ENCODE results near the gene KRT74. TPM values are rescaled to one million over a fixed set of nuclear protein-coding genes. Genes with fewer than 3 reads are reported as not detected.

Gene KRT74
- total and polyA plus RNA-seq, 9 of the 15 experiments (the other 6 are each of a cell fraction or from before 2014, with no cell fraction given), result not detected

GRCh38 chr12:52527121-52527800 lies 46.4 kb downstream of the KRT74 start:
- ATAC-seq (no peak), FAIRE-seq (no peak), DNase-seq (ENCODE audit: extremely low read depth in 1 of 4, low spot score in 3 of 4) (no peak)
- H3K4me3 ChIP-seq, result no peak overlapping the region
- no peak overlapping the region for H3K4me2 ChIP-seq (ENCODE audit: insufficient read depth, low read length)
- 0% methylated on average over 4 of the region's 4 CpGs for WGBS (ENCODE audit: insufficient coverage, low coverage, missing lambda C conversion rate)
- no peak overlapping the region for H3K27ac ChIP-seq (ENCODE audit: extremely low read depth, low read depth, low read length)
- no TSS peak for BruUV-seq (replicated peaks)
- in situ Hi-C loops (cut with MboI) (no loop called here), intact Hi-C loops (cut with micrococcal nuclease) (no loop called here)
- H3K27me3 ChIP-seq (ENCODE audit: control insufficient read depth in 2 of 2, insufficient read depth in 2 of 2, low read length in 2 of 2), result peaks cover 5 to 51% of the 10 kb centered on the region in 2 experiments; a peak in 4 of 5 replicates
- ChIA-PET POLR2A (no interaction called here), CTCF (ENCODE audit: low intra/inter-chr PET ratio) (no interaction called here)
- H3K36me3 ChIP-seq (ENCODE audit: control insufficient read depth, insufficient read depth, low read length), result no peaks in the 10 kb centered on the region
- TF ChIP-seq CBFB (CRISPR knock-in tag; IDR thresholded peaks at IDR 0.05), result no peak
- no peak for TF ChIP-seq TAF1 (IDR thresholded peaks at IDR 0.05; ENCODE audit: control insufficient read depth, extremely low read depth, insufficient read depth, low read length, severe bottlenecking)
- TF ChIP-seq TAL1 (IDR thresholded peaks at IDR 0.05), result no peak
- H3K9me1 ChIP-seq (ENCODE audit: control insufficient read depth, insufficient read depth, low read length), result no peaks in the 10 kb centered on the region
- no peaks in the 10 kb centered on the region for H3K4me1 ChIP-seq (replicated peaks in 1 of 2; ENCODE audit: control insufficient read depth in 2 of 2, insufficient read depth in 2 of 2, low read length in 2 of 2)
- no peak overlapping the region for H2AFZ ChIP-seq (ENCODE audit: low read depth, low read length)
- no peaks in the 10 kb centered on the region for H3K79me2 ChIP-seq (ENCODE audit: control insufficient read depth, insufficient read depth, low read length)
- no peak overlapping the region for H3K9ac ChIP-seq (ENCODE audit: insufficient read depth in 1 of 2, low read depth in 2 of 2, low read length in 2 of 2)
- no peaks in the 10 kb centered on the region for H3K9me3 ChIP-seq (replicated peaks; ENCODE audit: control insufficient read depth, insufficient read depth, low read depth, low read length)
- peaks cover 5% of the 10 kb centered on the region; the same call in 1 of the 2 replicates for H4K20me1 ChIP-seq (replicated peaks; ENCODE audit: control insufficient read depth, insufficient read depth, low read length)

- Histone ChIP-seq H3K79me2 (ENCODE audit: control insufficient read depth, insufficient read depth, low read length) (no peaks in the 10 kb centered on the region), H3K4me3 (no peak overlapping the region), H3K9me1 (ENCODE audit: control insufficient read depth, insufficient read depth, low read length) (no peaks in the 10 kb centered on the region), H3K9me3 (replicated peaks; ENCODE audit: control insufficient read depth, insufficient read depth, low read depth, low read length) (no peaks in the 10 kb centered on the region), H3K4me2 (ENCODE audit: insufficient read depth, low read length) (no peak overlapping the region), H3K27ac (ENCODE audit: extremely low read depth, low read depth, low read length) (no peak overlapping the region), H3K9ac (ENCODE audit: insufficient read depth in 1 of 2, low read depth in 2 of 2, low read length in 2 of 2) (no peak overlapping the region), H3K4me1 (replicated peaks in 1 of 2; ENCODE audit: control insufficient read depth in 2 of 2, insufficient read depth in 2 of 2, low read length in 2 of 2) (no peaks in the 10 kb centered on the region), H2AFZ (ENCODE audit: low read depth, low read length) (no peak overlapping the region), H4K20me1 (replicated peaks; ENCODE audit: control insufficient read depth, insufficient read depth, low read length) (peaks cover 9% of the 10 kb centered on the region; the same call in 1 of the 2 replicates), H3K36me3 (ENCODE audit: control insufficient read depth, insufficient read depth, low read length) (no peaks in the 10 kb centered on the region), H3K27me3 (ENCODE audit: control insufficient read depth in 2 of 2, insufficient read depth in 2 of 2, low read length in 2 of 2) (peaks cover 3 to 56% of the 10 kb centered on the region in 2 experiments; a peak in 4 of 5 replicates)
- DNase-seq (ENCODE audit: extremely low read depth in 1 of 4, low spot score in 3 of 4), result no peak
- no peak for FAIRE-seq
- intact Hi-C loops (cut with micrococcal nuclease) (no loop called here), in situ Hi-C loops (cut with MboI) (no loop called here)
- TF ChIP-seq ZSCAN32 (CRISPR knock-in tag; IDR thresholded peaks at IDR 0.05) (no peak), PYGO2 (tag; IDR thresholded peaks at IDR 0.05) (no peak), RBFOX2 (IDR thresholded peaks at IDR 0.05; ENCODE audit: low read depth, low read length) (no peak), POLR2G (IDR thresholded peaks at IDR 0.05; ENCODE audit: low read depth, low read length) (no peak), ZNF668 (CRISPR knock-in tag; IDR thresholded peaks at IDR 0.05) (no peak), CGGBP1 (CRISPR knock-in tag; IDR thresholded peaks at IDR 0.05) (no peak), ZMIZ1 (IDR thresholded peaks at IDR 0.05; ENCODE audit: low read depth in 2 of 2, low read length in 2 of 2) (no peak), ESRRB (CRISPR knock-in tag; IDR thresholded peaks at IDR 0.05; ENCODE audit: borderline replicate concordance) (no peak), ZNF143 (CRISPR knock-in tag; IDR thresholded peaks at IDR 0.05) (no peak), FUS (optimal IDR thresholded peaks at IDR 0.05; ENCODE audit: low read depth, low read length) (no peak)
- POLR2A ChIA-PET, result no interaction called here
- CTCF ChIA-PET (ENCODE audit: low intra/inter-chr PET ratio), result no interaction called here
- no TSS peak for BruUV-seq (replicated peaks)
- no peak for ATAC-seq
- WGBS (ENCODE audit: insufficient coverage, low coverage, missing lambda C conversion rate), result 1% methylated on average over 8 of the region's 8 CpGs
These were observed 47.1 kb downstream of the KRT74 start for GRCh38 chr12:52526511-52526951.
